H9 (cell line): Measurements from ENCODE around the gene CTSH. TPM values are rescaled to one million over a fixed set of nuclear protein-coding genes. Genes with fewer than 3 reads are reported as not detected.

Source experiments
- DNase-seq: peaks from one replicate; pipeline ENCODE4 v3.0.0-alpha.2; 2017
- H2AFZ ChIP-seq: one replicate; pipeline ENCODE4 v1.6.1; 2013; ENCODE audit warnings: mild to moderate bottlenecking, low read length, control low read depth, moderate library complexity
- H2AK5ac ChIP-seq: 2 replicates; pipeline ENCODE4 v1.6.1; 2013; ENCODE audit warnings: low read length, control low read depth, mixed read lengths; ENCODE audit not compliant: insufficient read length
- H2BK120ac ChIP-seq: one replicate; pipeline ENCODE4 v1.6.1; 2013; ENCODE audit warnings: low read depth, mild to moderate bottlenecking, low read length, control low read depth, inconsistent platforms; ENCODE audit not compliant: poor library complexity, severe bottlenecking
- H2BK12ac ChIP-seq: 2 replicates; pipeline ENCODE4 v1.6.1; 2013; ENCODE audit warnings: low read length, control low read depth, mixed read lengths, low read depth; ENCODE audit not compliant: insufficient read length
- H2BK15ac ChIP-seq: 2 replicates; pipeline ENCODE4 v1.6.1; 2013; ENCODE audit warnings: low read depth, low read length, control low read depth
- H2BK20ac ChIP-seq: one replicate; pipeline ENCODE4 v1.6.1; 2013; ENCODE audit warnings: low read depth, mild to moderate bottlenecking, low read length, control low read depth, inconsistent platforms; ENCODE audit not compliant: poor library complexity, severe bottlenecking
- H2BK5ac ChIP-seq: 2 replicates; pipeline ENCODE4 v1.6.1; 2013; ENCODE audit warnings: low read length, control low read depth, mixed read lengths; ENCODE audit not compliant: insufficient read length
- H3K14ac ChIP-seq: 2 replicates; pipeline ENCODE4 v1.6.1; 2013; ENCODE audit warnings: low read length, control low read depth; ENCODE audit not compliant: insufficient read depth
- H3K18ac ChIP-seq: 2 replicates; pipeline ENCODE4 v1.6.1; 2013; ENCODE audit warnings: low read depth, mild to moderate bottlenecking, mixed read lengths, low read length, control low read depth; ENCODE audit not compliant: insufficient read length
- H3K23ac ChIP-seq: 2 replicates; pipeline ENCODE4 v1.6.1; 2013; ENCODE audit warnings: low read length, control low read depth, mixed read lengths, low read depth; ENCODE audit not compliant: insufficient read length
- H3K23me2 ChIP-seq: 2 replicates; pipeline ENCODE4 v1.6.1; 2013; ENCODE audit warnings: low read depth, mild to moderate bottlenecking, mixed read lengths, low read length, control low read depth; ENCODE audit not compliant: insufficient read length, poor library complexity, severe bottlenecking
- H3K27ac ChIP-seq: 2 replicates; pipeline ENCODE4 v1.5.1; 2013; ENCODE audit warnings: low read length, control low read depth, mixed read lengths, low read depth; ENCODE audit not compliant: insufficient read length
- H3K27me3 ChIP-seq: 2 replicates; pipeline ENCODE4 v1.6.1; 2013; ENCODE audit warnings: low read length, control low read depth, inconsistent platforms; ENCODE audit not compliant: insufficient read depth
- H3K4ac ChIP-seq: 2 replicates; pipeline ENCODE4 v1.6.1; 2013; ENCODE audit warnings: low read depth, mild to moderate bottlenecking, control low read depth, inconsistent platforms, low read length, moderate library complexity
- H3K4me1 ChIP-seq: 2 replicates; pipeline ENCODE4 v1.6.1; 2013; ENCODE audit warnings: low read length, control low read depth, inconsistent platforms; ENCODE audit not compliant: insufficient read depth
- H3K4me2 ChIP-seq: 2 replicates; pipeline ENCODE4 v1.6.1; 2013; ENCODE audit warnings: low read length, control low read depth, mixed read lengths; ENCODE audit not compliant: insufficient read length, insufficient read depth
- H3K56ac ChIP-seq: 2 replicates; pipeline ENCODE4 v1.6.1; 2013; ENCODE audit warnings: low read depth, mild to moderate bottlenecking, mixed read lengths, low read length, control low read depth; ENCODE audit not compliant: insufficient read length
- H3K79me1 ChIP-seq: 2 replicates; pipeline ENCODE4 v1.6.1; 2013; ENCODE audit warnings: low read depth, mild to moderate bottlenecking, moderate library complexity, low read length, control low read depth, inconsistent platforms; ENCODE audit not compliant: insufficient read depth, poor library complexity, severe bottlenecking
- H3K79me2 ChIP-seq: 2 replicates; pipeline ENCODE4 v1.6.1; 2013; ENCODE audit warnings: low read length, control low read depth, inconsistent platforms; ENCODE audit not compliant: insufficient read depth
- H3K9ac ChIP-seq: 2 replicates; pipeline ENCODE4 v1.6.1; 2013; ENCODE audit warnings: low read length, control low read depth, mixed read lengths; ENCODE audit not compliant: insufficient read length; ENCODE audit errors: extremely low read depth
- H3K9me3 ChIP-seq: one replicate; pipeline ENCODE4 v1.6.1; 2013; ENCODE audit warnings: low read depth, low read length, inconsistent platforms; ENCODE audit not compliant: control insufficient read depth
- H3T11ph ChIP-seq: one replicate; pipeline ENCODE4 v1.6.1; 2013; ENCODE audit warnings: mild to moderate bottlenecking, low read length, control low read depth, inconsistent platforms
- H4K20me1 ChIP-seq: one replicate; pipeline ENCODE4 v1.6.1; 2013; ENCODE audit not compliant: control insufficient read depth, insufficient read length, insufficient read depth
- H4K5ac ChIP-seq: 2 replicates; pipeline ENCODE4 v1.6.1; 2013; ENCODE audit warnings: low read depth, mild to moderate bottlenecking, mixed read lengths, low read length, control low read depth; ENCODE audit not compliant: insufficient read length
- H4K8ac ChIP-seq: replicated peaks from 2 replicates; pipeline ENCODE4 v1.6.1; 2013; ENCODE audit warnings: low read length, control low read depth, mixed read lengths, low read depth; ENCODE audit not compliant: insufficient read length
- H4K91ac ChIP-seq: 2 replicates; pipeline ENCODE4 v1.6.1; 2013; ENCODE audit warnings: low read depth, mild to moderate bottlenecking, moderate library complexity, mixed read lengths, low read length, control low read depth; ENCODE audit not compliant: insufficient read length
- H3K27ac Mint-ChIP-seq, 3 experiments: 2 replicates in 2 of 3; 3 replicates in 1 of 3; pipeline ENCODE4 v1.8.0; 2020 to 2021; ENCODE audit warnings: mixed read lengths in 3 of 3, mild to moderate bottlenecking in 1 of 3, moderate library complexity in 1 of 3
- H3K27me3 Mint-ChIP-seq: 2 replicates; pipeline ENCODE4 v1.8.0; 2021; ENCODE audit warnings: low read depth, mild to moderate bottlenecking, moderate library complexity, mixed read lengths
- H3K36me3 Mint-ChIP-seq, 3 experiments: 2 replicates in 2 of 3; 3 replicates in 1 of 3; pipeline ENCODE4 v1.8.0; 2020 to 2021; ENCODE audit warnings: low read depth in 3 of 3, mixed read lengths in 3 of 3; ENCODE audit not compliant: insufficient read depth in 1 of 3
- H3K4me1 Mint-ChIP-seq, 2 experiments: 2 replicates each; pipeline ENCODE4 v1.8.0; 2020; ENCODE audit warnings: mixed read lengths in 2 of 2
- H3K4me3 Mint-ChIP-seq, 2 experiments: 2 replicates in 1 of 2; 3 replicates in 1 of 2; pipeline ENCODE4 v1.8.0; 2020 to 2021; ENCODE audit warnings: mild to moderate bottlenecking in 2 of 2, mixed read lengths in 2 of 2, moderate library complexity in 1 of 2
- H3K9me3 Mint-ChIP-seq, 2 experiments: 2 replicates in 1 of 2; 3 replicates in 1 of 2; pipeline ENCODE4 v1.8.0; 2020; ENCODE audit warnings: mild to moderate bottlenecking in 2 of 2, mixed read lengths in 2 of 2, moderate library complexity in 1 of 2
- CTCF ChIP-seq: fragments of 200-600 bp; sonication (generic); conservative IDR thresholded peaks from 3 replicates; pipeline ENCODE4 v1.8.0; 2021; ENCODE audit warnings: antibody characterized with exemption, mild to moderate bottlenecking
- WGBS: extraction: QIAGEN DNeasy Blood & Tissue Kit; methylation state at CpG from one replicate; pipeline ENCODE4 v1.1.7; 2013; ENCODE audit warnings: missing lambda C conversion rate, low lambda C conversion rate, mixed read lengths; ENCODE audit not compliant: insufficient read length; ENCODE audit errors: extremely low coverage; 5-methylcytosine and 5-hydroxymethylcytosine counted together
- total RNA-seq: library from RNA; stranded (reverse); gene quantifications from 2 replicates; pipeline ENCODE4 v1.2.1, GENCODE V29; 2021

CTSH gene
- total RNA-seq, 1 experiment from 2014 or later = 15.5 TPM

DNA sequence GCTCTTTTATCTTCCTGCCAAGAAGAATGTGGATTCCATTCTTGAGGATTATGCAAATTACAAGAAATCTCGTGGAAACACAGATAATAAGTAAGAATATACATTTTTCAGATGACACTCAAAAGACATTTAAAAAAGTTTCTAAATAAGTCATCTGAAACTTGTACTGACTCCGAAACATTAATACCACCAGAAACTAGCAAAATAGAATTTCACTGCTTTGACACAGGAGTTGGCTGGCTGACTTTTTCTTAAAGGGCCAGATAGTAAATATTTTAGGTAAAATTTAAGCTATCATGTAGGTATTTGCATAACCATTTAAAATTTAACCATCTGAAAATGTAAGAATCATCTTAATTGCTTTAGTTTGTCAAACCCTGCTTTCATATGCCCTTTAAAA lies 51.3 kb downstream of the CTSH start:
- Histone ChIP-seq H3K14ac (no peak overlapping the region), H4K8ac (no peak overlapping the region), H4K20me1 (no peaks in the 10 kb centered on the region), H3K56ac (no peak overlapping the region), H3K27me3 (no peaks in the 10 kb centered on the region), H3K4me2 (no peak overlapping the region), H3T11ph (no peak overlapping the region), H2BK15ac (no peak overlapping the region), H3K9ac (no peak overlapping the region), H2BK120ac (no peak overlapping the region), H3K4me1 (no peaks in the 10 kb centered on the region), H2BK5ac (no peak overlapping the region), H3K4ac (no peak overlapping the region), H3K79me1 (peaks cover 8% of the 10 kb centered on the region), H2AK5ac (no peak overlapping the region), H3K9me3 (no peaks in the 10 kb centered on the region), H3K23ac (no peak overlapping the region), H4K91ac (no peak overlapping the region), H3K23me2 (no peaks in the 10 kb centered on the region), H3K27ac (no peak overlapping the region), H3K79me2 (no peaks in the 10 kb centered on the region; the same call in 1 of the 2 replicates), H2BK20ac (no peak overlapping the region), H2AFZ (no peak overlapping the region), H4K5ac (no peak overlapping the region), H2BK12ac (no peak overlapping the region), H3K18ac (no peak overlapping the region)
- no peaks in the 10 kb centered on the region for H3K27me3 Mint-ChIP-seq
- TF ChIP-seq CTCF = no peak
- WGBS = no CpG with 5 or more reads among the region's 2 CpGs
- no peak overlapping the region for H3K4me3 Mint-ChIP-seq
- no peak for DNase-seq
- H3K9me3 Mint-ChIP-seq = no peaks in the 10 kb centered on the region
- peaks cover 61 to 100% (median 94%) of the 10 kb centered on the region in 3 experiments for H3K36me3 Mint-ChIP-seq
- no peaks in the 10 kb centered on the region for H3K4me1 Mint-ChIP-seq
- H3K27ac Mint-ChIP-seq = peak overlapping the region in 1 of 3 experiments; percentile 48; a peak in 1 of 7 replicates
